Neural crest cell (in vitro differentiated cells): ENCODE measurements around the gene DLX3. TPM values are rescaled to one million over a fixed set of nuclear protein-coding genes. Genes with fewer than 3 reads are reported as not detected.

Experiments
- DNase-seq: peaks from one replicate; pipeline ENCODE4 v3.0.0; 2021; ENCODE audit warnings: low read depth, mixed read lengths, low spot score
- H3K27ac Mint-ChIP-seq: one replicate; pipeline ENCODE4 v1.8.0; 2021; ENCODE audit warnings: mild to moderate bottlenecking, mixed read lengths; ENCODE audit not compliant: unreplicated experiment
- H3K27me3 Mint-ChIP-seq: 2 replicates; pipeline ENCODE4 v1.8.0; 2021; ENCODE audit warnings: low read depth, mild to moderate bottlenecking, mixed read lengths
- H3K36me3 Mint-ChIP-seq: 2 replicates; pipeline ENCODE4 v1.8.0; 2021; ENCODE audit warnings: low read depth, mild to moderate bottlenecking, mixed read lengths
- H3K4me1 Mint-ChIP-seq: 2 replicates; pipeline ENCODE4 v1.8.0; 2021; ENCODE audit warnings: mixed read lengths
- H3K4me3 Mint-ChIP-seq: one replicate; pipeline ENCODE4 v1.8.0; 2021; ENCODE audit warnings: mild to moderate bottlenecking, mixed read lengths
- H3K9me3 Mint-ChIP-seq: 2 replicates; pipeline ENCODE4 v1.8.0; 2021; ENCODE audit warnings: mixed read lengths
- CTCF ChIP-seq: fragments of 200-600 bp; sonication (generic); conservative IDR thresholded peaks from 2 replicates; pipeline ENCODE4 v1.5.0; 2021; ENCODE audit warnings: antibody characterized with exemption, mild to moderate bottlenecking
- total RNA-seq: library from RNA; stranded (reverse); gene quantifications from 2 replicates; pipeline ENCODE4 v1.2.1, GENCODE V29; 2021

DLX3 gene
- total RNA-seq, 1 donor from 2014 or later, result 1.0 TPM

GRCh38 chr17:49984776-49985175, 10.2 kb downstream of the DLX3 start:
- Mint-ChIP-seq H3K27me3 (peaks cover 66% of the 10 kb centered on the region), H3K9me3 (no peaks in the 10 kb centered on the region), H3K36me3 (no peaks in the 10 kb centered on the region), H3K4me1 (no peaks in the 10 kb centered on the region), H3K27ac (no peak overlapping the region), H3K4me3 (no peak overlapping the region)
- TF ChIP-seq CTCF, result no peak
- DNase-seq, result no peak

- no peak for TF ChIP-seq CTCF
- no peak for DNase-seq
- H3K4me1 Mint-ChIP-seq, result no peaks in the 10 kb centered on the region
- no peak overlapping the region for H3K4me3 Mint-ChIP-seq
- H3K36me3 Mint-ChIP-seq, result no peaks in the 10 kb centered on the region
- H3K27ac Mint-ChIP-seq, result no peak overlapping the region
- H3K27me3 Mint-ChIP-seq, result peaks cover 64% of the 10 kb centered on the region
- H3K9me3 Mint-ChIP-seq, result no peaks in the 10 kb centered on the region
These were observed 10.7 kb downstream of the DLX3 start for GRCh38 chr17:49984283-49984682.

- Mint-ChIP-seq H3K27ac (no peak overlapping the region), H3K36me3 (no peaks in the 10 kb centered on the region), H3K4me3 (no peak overlapping the region), H3K27me3 (peaks cover 59% of the 10 kb centered on the region), H3K9me3 (no peaks in the 10 kb centered on the region), H3K4me1 (peaks cover 4% of the 10 kb centered on the region)
- no peak for TF ChIP-seq CTCF
- no peak for DNase-seq
These were observed 14.3 kb downstream of the DLX3 start for GRCh38 chr17:49980703-49981197.

- no peak for DNase-seq
- Mint-ChIP-seq H3K27me3 (peaks cover 66% of the 10 kb centered on the region), H3K4me1 (peaks cover 4% of the 10 kb centered on the region), H3K36me3 (no peaks in the 10 kb centered on the region), H3K4me3 (no peak overlapping the region), H3K9me3 (no peaks in the 10 kb centered on the region), H3K27ac (no peak overlapping the region)
- TF ChIP-seq CTCF, result no peak
These were observed 15.1 kb downstream of the DLX3 start for GRCh38 chr17:49979748-49980479.

GRCh38 chr17:49978501-49978900, 16.5 kb downstream of the DLX3 start:
- Mint-ChIP-seq H3K9me3 (no peaks in the 10 kb centered on the region), H3K36me3 (no peaks in the 10 kb centered on the region), H3K4me3 (no peak overlapping the region), H3K4me1 (peaks cover 4% of the 10 kb centered on the region), H3K27ac (no peak overlapping the region), H3K27me3 (peaks cover 80% of the 10 kb centered on the region)
- DNase-seq, result no peak
- TF ChIP-seq CTCF, result no peak
